Right cardiac atrium (tissue), 5 donors: ENCODE results near the gene DYDC2. TPM values are rescaled to one million over a fixed set of nuclear protein-coding genes. Genes with fewer than 3 reads are reported as not detected.

Experiments
- ATAC-seq, 2 donors: fragments of 200-7000 bp; cut with Tn5 transposase; one replicate each; pipeline versions ENCODE4 v1.8.0 to v1.9.1; 2020; ENCODE audit warnings: moderate library complexity in 2 of 2, mild to moderate bottlenecking in 1 of 2
- DNase-seq, 3 donors: peaks; one replicate each; pipeline ENCODE4 v3.0.0-alpha.2; 2020
- H3K27ac ChIP-seq: one replicate; pipeline ENCODE4 v1.5.1; 2013; ENCODE audit warnings: mild to moderate bottlenecking, low read length, control low read depth, moderate library complexity
- H3K27me3 ChIP-seq: one replicate; pipeline ENCODE4 v1.6.1; 2013; ENCODE audit not compliant: control insufficient read depth, insufficient read depth
- H3K4me1 ChIP-seq: one replicate; pipeline ENCODE4 v1.6.1; 2013; ENCODE audit warnings: low read length; ENCODE audit not compliant: control insufficient read depth, insufficient read depth
- H3K4me3 ChIP-seq: one replicate; pipeline ENCODE4 v1.5.1; 2013; ENCODE audit warnings: low read length, control low read depth
- H3K9me3 ChIP-seq: one replicate; pipeline ENCODE4 v1.6.1; 2013; ENCODE audit warnings: low read length; ENCODE audit not compliant: control insufficient read depth
- WGBS: extraction: QIAGEN DNeasy Blood & Tissue Kit; methylation state at CpG from one replicate; pipeline ENCODE4 v1.1.7; 2013; 5-methylcytosine and 5-hydroxymethylcytosine counted together
- intact Hi-C, 4 donors: fragments of 100-400 bp; cut with DNase I; formaldehyde crosslinking; loops; one replicate each; pipeline versions ENCODE4 v1.11.0 to v1.14.0; 2022 to 2023
- polyA plus RNA-seq: library from polyadenylated mRNA; stranded (reverse); fragments of 200-250 nt; gene quantifications from one replicate; pipeline ENCODE4 v1.2.3, GENCODE V29; 2013
- total RNA-seq, 4 donors: library from RNA; stranded (reverse); fragmentation: NEBNext Ultra II Directional; extraction: Animal tissue kit (Norgen Biotek cat#: 25700); gene quantifications; one replicate each; pipeline ENCODE4 v1.2.1, GENCODE V29; 2021
- donor health status: healthy with polysubstance abuse.
- donor health status: DM: no; HTN: yes; CAD: no.
- donor health status: DM: no; HTN: no; CAD: no.
- donor health status: DM: no; HTN: yes; CAD: no; lungs with severe emphysema.
- donor health status: DM: yes; HTN: yes; CAD: no.

Gene DYDC2
- total and polyA plus RNA-seq, 5 donors, result not detected

DNA sequence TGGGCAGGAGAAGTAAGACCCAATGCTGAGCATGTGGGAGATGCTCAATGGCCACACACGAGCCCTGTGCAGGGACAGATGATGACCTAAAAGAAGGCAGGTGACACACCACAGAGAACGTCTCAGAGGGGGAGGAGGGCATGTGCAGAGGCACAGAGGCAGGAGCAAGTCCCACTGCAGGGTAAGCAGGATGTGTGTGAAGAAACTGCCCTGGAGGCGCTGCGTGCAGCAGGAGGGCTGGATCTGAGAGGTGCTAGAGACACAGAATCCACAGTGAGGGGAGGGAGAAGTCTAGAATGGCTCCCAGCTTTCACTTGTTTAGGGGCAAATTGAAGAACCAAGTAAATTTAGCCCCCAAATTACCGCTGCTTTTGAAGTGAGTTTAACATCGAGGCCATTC, 14.9 kb downstream of the DYDC2 start:
- intact Hi-C loops, result loop anchor here in 1 of 4 donors (10.0 kb wide), 1 partner anchor 553 kb away; no protein-coding TSS in a partner anchor
- 70% methylated on average over 6 of the region's 6 CpGs for WGBS
- no peak for ATAC-seq

DNA sequence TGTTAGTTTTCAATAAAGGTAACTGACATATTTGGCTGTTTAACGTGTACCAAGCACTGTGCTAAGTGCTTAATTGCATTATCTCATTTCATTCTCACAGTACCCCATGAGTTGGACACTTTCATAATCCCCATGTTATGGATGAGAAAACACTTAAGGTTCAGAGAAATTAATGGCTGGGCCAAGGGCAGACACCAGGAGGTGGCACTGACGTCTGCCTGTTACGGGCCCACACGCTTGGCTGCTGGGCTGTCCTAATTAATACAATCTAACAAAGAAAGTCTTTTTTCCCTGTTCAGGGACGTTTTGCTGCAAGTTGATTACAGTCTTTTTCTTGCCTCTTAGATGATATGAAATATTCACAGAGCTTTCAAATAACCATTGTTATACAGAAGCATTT, 16.1 kb downstream of the DYDC2 start:
- intact Hi-C loops, result loop anchor here in 1 of 4 donors (10.0 kb wide), 1 partner anchor 552 kb away; no protein-coding TSS in a partner anchor
- H3K27me3 ChIP-seq, result no peaks in the 10 kb centered on the region

More for the DNA sequence above, 14.9 kb downstream of the DYDC2 start:
- peaks cover 5% of the 10 kb centered on the region for H3K9me3 ChIP-seq
- no peak for DNase-seq
- no peaks in the 10 kb centered on the region for H3K27me3 ChIP-seq
- H3K4me3 ChIP-seq, result no peak overlapping the region
- no peaks in the 10 kb centered on the region for H3K4me1 ChIP-seq
- H3K27ac ChIP-seq, result no peak overlapping the region

DNA sequence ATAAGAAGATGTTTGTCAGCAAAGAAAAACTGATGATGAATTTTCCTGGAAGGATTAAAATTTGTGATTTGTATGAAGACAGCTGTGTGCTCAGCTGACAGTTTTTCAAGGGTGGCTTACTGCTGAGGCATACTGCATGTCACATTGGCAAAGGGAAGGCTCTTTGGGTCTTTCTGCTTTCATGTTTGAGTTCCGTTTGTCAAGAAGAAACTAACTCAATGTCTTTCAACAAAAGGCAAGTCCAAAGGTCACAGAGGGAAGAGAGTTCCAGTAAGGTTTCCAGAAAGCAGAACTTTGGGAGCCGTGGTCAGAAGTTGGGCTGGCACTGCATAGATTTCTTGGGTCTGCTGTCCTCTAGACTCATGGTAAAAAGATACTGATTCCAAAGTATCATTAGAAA, 16.9 kb downstream of the DYDC2 start:
- Histone ChIP-seq H3K4me1 (no peaks in the 10 kb centered on the region), H3K9me3 (no peaks in the 10 kb centered on the region), H3K4me3 (no peak overlapping the region), H3K27me3 (no peaks in the 10 kb centered on the region), H3K27ac (no peak overlapping the region)
- no peak for DNase-seq
- whole genome bisulfite sequencing, result 67% methylated on average over 2 of the region's 2 CpGs
- intact Hi-C loops, result loop anchor here in 1 of 4 donors (10.0 kb wide), 1 partner anchor 551 kb away; no protein-coding TSS in a partner anchor
- no peak for ATAC-seq

More for the DNA sequence above, 16.1 kb downstream of the DYDC2 start:
- DNase-seq (no peak), ATAC-seq (no peak)
- H3K4me1 ChIP-seq, result no peaks in the 10 kb centered on the region
- WGBS, result 54% methylated on average over 5 of the region's 5 CpGs
- no peak overlapping the region for H3K4me3 ChIP-seq
- no peaks in the 10 kb centered on the region for H3K9me3 ChIP-seq
- H3K27ac ChIP-seq, result no peak overlapping the region

DNA sequence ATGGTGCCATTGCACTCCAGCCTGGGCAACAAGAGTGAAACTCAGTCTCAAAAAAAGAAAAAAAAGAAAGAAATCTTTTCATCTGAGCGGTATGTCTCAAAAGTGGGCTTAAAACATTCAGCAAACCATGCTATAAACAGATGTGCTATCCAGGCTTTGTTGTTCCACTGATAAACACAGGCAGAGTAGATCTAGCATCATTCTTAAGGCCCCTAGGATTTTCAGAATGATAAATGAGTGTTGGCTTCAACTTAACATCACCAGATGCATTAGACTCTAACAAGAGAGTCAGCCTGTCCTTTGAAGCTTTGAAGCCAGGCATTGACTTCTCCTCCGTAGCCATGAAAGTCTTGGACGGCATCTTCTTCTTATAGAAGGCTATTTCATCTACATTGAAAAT, 23.1 kb downstream of the DYDC2 start:
- WGBS, result 33% methylated on average over 3 of the region's 3 CpGs
- ATAC-seq, result no peak
- intact Hi-C loops, result loop anchor here (5.0 to 10.0 kb wide), 4 partner anchors 65 to 545 kb away; no protein-coding TSS in a partner anchor
- Histone ChIP-seq H3K9me3 (no peaks in the 10 kb centered on the region), H3K4me3 (no peak overlapping the region), H3K27me3 (no peaks in the 10 kb centered on the region), H3K27ac (no peak overlapping the region), H3K4me1 (no peaks in the 10 kb centered on the region)
- DNase-seq, result no peak

DNA sequence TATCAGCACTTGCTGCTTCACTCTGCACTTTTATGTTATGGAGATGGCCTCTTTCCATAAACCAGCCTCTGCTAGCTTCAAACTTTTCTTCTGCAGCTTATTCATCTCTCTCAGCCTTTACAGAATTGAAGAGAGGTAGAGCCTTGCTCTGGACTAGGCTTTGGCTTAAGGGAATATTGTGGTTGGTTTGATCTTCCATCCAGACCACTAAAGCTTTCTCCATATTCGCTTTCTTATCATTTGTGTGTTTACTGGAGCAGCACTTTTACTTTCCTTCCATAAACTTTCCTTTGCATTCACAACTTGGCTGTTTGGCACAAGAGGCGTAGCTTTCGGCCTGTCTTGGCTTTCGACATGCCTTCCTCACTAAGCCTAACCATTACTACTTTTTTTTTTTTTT, 23.6 kb downstream of the DYDC2 start:
- no peaks in the 10 kb centered on the region for H3K9me3 ChIP-seq
- WGBS, result 91% methylated on average over 4 of the region's 4 CpGs
- H3K4me3 ChIP-seq, result no peak overlapping the region
- intact Hi-C loops, result loop anchor here (5.0 to 10.0 kb wide), 4 partner anchors 65 to 545 kb away; no protein-coding TSS in a partner anchor
- no peaks in the 10 kb centered on the region for H3K27me3 ChIP-seq
- no peak for ATAC-seq
- H3K27ac ChIP-seq, result no peak overlapping the region
- H3K4me1 ChIP-seq, result no peaks in the 10 kb centered on the region
- DNase-seq, result no peak

DNA sequence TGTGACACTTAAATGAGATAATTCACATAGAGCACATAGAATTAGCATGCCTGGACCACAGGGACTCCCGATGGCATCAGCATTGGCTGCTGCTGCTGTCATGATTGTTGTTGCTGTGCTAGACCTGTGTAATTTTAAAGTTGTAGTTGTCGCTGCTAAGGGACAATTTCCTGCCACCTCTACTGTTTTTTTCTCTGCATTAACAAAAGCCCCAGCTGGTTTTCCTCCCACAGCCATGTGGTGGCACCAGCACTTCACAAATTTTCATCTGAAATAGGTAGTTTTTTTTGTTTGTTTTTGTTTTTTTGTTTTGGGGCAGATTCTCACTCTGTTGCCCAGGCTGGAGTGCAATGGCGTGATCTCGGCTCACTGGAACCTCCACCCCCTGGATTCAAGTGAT, 26.4 kb downstream of the DYDC2 start:
- WGBS, result 8% methylated on average over 4 of the region's 4 CpGs
- no peaks in the 10 kb centered on the region for H3K27me3 ChIP-seq
- H3K4me3 ChIP-seq, result no peak overlapping the region
- H3K27ac ChIP-seq, result no peak overlapping the region
- DNase-seq, result peak in 1 of 3 donors; percentile 52
- no peaks in the 10 kb centered on the region for H3K4me1 ChIP-seq
- ATAC-seq, result no peak
- H3K9me3 ChIP-seq, result no peaks in the 10 kb centered on the region
- intact Hi-C loops, result loop anchor here (5.0 to 10.0 kb wide), 4 partner anchors 62 to 542 kb away; no protein-coding TSS in a partner anchor

DNA sequence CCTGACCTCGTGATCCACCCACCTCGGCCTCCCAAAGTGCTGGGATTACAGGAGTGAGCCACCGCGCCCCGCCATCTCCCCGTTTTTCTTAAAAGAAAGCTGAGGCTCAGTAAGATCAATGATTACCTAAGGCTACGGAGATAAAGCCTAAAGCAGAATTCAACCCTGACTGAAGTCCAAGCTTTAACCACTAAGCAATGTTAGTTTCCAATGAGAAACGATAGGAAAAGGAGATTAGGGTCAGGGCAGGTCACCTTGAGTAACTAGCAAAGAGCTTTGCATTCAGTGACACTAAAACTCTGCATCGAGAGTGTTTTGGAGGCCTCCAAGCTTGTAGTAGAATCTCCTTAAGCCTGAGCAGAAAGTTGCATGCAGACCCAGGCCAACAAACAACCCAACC, 34.2 kb downstream of the DYDC2 start:
- Histone ChIP-seq H3K9me3 (no peaks in the 10 kb centered on the region), H3K27me3 (no peaks in the 10 kb centered on the region), H3K4me3 (no peak overlapping the region), H3K4me1 (peaks cover 3% of the 10 kb centered on the region), H3K27ac (no peak overlapping the region)
- WGBS, result 82% methylated on average over 9 of the region's 9 CpGs
- ATAC-seq, result no peak
- DNase-seq, result no peak
- intact Hi-C loops, result loop anchor here in 1 of 4 donors (5.0 kb wide), 1 partner anchor 112 kb away; no protein-coding TSS in a partner anchor

DNA sequence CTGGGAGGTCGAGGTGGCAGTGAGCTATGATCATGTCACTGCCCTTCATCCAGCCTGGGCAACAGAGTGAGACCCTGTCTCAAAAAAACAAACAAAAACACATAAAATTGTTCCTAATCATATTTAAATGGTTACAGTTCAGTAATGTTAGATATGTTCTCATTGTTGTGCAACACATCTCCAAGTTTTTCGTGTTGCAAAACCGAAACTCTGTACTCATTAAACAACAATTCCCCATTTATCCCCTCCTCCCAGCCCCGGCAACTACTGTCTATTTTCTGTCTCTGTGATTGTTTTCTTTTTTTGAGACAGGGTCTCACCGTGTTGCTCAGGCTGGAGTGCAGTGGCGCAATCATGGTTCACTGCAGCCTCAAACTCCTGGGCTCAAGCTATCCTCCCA, 35.7 kb downstream of the DYDC2 start:
- H3K4me1 ChIP-seq, result peaks cover 3% of the 10 kb centered on the region
- intact Hi-C loops, result loop anchor here in 1 of 4 donors (5.0 kb wide), 1 partner anchor 110 kb away; no protein-coding TSS in a partner anchor
- no peak for DNase-seq
- no peak for ATAC-seq
- H3K9me3 ChIP-seq, result no peaks in the 10 kb centered on the region
- no peak overlapping the region for H3K4me3 ChIP-seq
- 80% methylated on average over 6 of the region's 6 CpGs for WGBS
- H3K27ac ChIP-seq, result no peak overlapping the region
- H3K27me3 ChIP-seq, result no peaks in the 10 kb centered on the region

DNA sequence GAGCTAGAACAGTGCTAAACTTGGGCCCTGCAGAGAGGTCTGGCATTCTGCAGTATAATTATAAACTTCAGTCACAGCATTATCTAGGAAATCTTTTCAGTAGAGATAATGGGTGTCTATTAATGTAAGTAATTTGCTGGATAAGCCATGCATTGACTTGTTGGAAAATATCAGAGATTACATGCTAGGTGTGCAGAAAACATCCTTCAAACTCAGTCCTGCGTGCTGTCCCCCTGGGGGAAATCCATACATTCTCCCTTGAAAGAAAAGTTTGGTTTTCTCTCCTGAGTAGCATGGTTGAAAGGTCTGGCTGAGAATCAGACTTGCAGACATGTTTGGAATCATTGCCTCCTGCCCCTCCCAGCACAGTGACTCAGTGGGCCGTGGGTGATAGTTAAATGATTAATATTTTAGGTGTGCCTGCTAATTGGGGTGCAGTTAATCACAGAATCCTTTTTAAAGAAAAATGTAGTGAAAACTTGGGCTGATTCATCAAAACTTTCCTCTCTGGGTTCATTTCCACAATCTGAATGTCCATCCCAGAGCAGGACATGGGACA, 37.9 kb downstream of the DYDC2 start:
- Histone ChIP-seq H3K27ac (no peak overlapping the region), H3K27me3 (no peaks in the 10 kb centered on the region), H3K9me3 (no peaks in the 10 kb centered on the region), H3K4me3 (no peak overlapping the region), H3K4me1 (no peaks in the 10 kb centered on the region)
- ATAC-seq (no peak), DNase-seq (no peak)
- 90% methylated on average over 2 of the region's 2 CpGs for WGBS
- intact Hi-C loops, result loop anchor here in 1 of 4 donors (5.0 kb wide), 1 partner anchor 108 kb away; no protein-coding TSS in a partner anchor

DNA sequence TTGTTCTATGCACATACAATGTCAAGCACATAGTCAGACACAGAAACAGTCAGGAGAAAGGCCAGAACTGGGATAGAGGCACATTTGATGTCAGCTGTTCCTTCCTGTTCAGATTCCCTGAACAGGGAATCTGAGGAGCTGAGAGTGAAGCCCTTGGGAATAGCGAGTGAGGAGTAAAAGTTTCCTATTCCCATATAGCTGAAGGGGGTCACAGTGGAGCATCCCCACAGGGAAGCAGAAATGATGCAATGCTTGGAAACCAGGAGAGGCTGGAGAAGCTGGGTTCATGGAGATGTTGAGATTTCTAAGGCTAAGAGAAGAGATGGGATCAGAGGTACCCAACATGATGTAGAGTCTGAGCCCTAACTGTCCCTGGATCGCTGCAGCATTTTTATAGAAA, 40.4 kb downstream of the DYDC2 start:
- no peak for ATAC-seq
- no peaks in the 10 kb centered on the region for H3K27me3 ChIP-seq
- no peak for DNase-seq
- H3K4me1 ChIP-seq, result no peaks in the 10 kb centered on the region
- no peak overlapping the region for H3K4me3 ChIP-seq
- 84% methylated on average over 2 of the region's 2 CpGs for WGBS
- intact Hi-C loops, result no loop called here
- no peaks in the 10 kb centered on the region for H3K9me3 ChIP-seq
- H3K27ac ChIP-seq, result no peak overlapping the region

DNA sequence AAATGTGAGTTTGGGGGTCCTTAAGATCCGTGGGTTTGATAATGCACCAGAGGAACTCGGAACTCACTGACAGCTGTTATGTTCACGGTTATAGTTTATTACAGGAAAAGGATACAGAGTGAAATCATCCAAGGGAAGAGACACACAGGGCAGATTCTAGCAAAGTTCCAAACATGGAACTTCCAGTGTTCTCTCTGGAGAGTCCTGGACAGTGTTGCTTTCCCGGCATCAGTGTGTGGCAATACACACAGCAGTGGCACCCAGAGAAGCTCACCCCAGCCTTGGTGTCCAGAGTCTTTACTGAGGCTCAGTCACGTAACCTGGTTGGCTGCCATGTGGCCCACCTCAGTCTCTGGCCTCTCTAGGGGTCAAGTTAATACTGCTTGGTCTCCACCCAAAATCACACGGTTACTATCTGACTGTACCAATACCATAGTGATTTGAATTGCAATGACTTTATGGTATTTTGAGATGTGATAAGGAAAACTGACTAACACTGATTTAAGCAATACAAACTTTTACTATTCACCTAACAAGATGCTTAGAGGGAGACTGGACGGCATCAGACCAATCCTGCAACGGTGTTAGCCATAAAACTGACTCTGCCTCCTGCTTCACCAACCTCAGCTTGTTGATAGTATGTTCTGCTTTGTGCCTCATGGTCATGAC, 43.7 kb downstream of the DYDC2 start:
- Histone ChIP-seq H3K4me3 (no peak overlapping the region), H3K27ac (no peak overlapping the region), H3K9me3 (no peaks in the 10 kb centered on the region), H3K4me1 (no peaks in the 10 kb centered on the region), H3K27me3 (no peaks in the 10 kb centered on the region)
- DNase-seq (no peak), ATAC-seq (no peak)
- intact Hi-C loops, result no loop called here
- 67% methylated on average over 8 of the region's 8 CpGs for WGBS
